Hepatocyte (in vitro differentiated cells): ENCODE measurements around the gene SHANK1. TPM values are rescaled to one million over a fixed set of nuclear protein-coding genes. Genes with fewer than 3 reads are reported as not detected.

Experiments
- DNase-seq: peaks from one replicate; pipeline ENCODE4 v3.0.0-alpha.2; 2016; ENCODE audit warnings: low spot score
- H2AFZ ChIP-seq: fragments of 200-600 bp; sonication (generic); 2 replicates; pipeline ENCODE4 v1.6.0; 2016; ENCODE audit warnings: antibody characterized with exemption, mild to moderate bottlenecking
- H3K27ac ChIP-seq: fragments of 200-600 bp; sonication (generic); 2 replicates; pipeline ENCODE4 v1.5.1; 2016; ENCODE audit warnings: mild to moderate bottlenecking
- H3K27me3 ChIP-seq: fragments of 200-600 bp; sonication (generic); 2 replicates; pipeline ENCODE4 v1.6.1; 2016
- H3K36me3 ChIP-seq: fragments of 200-600 bp; sonication (generic); replicated peaks from 2 replicates; pipeline ENCODE4 v1.5.1; 2016; ENCODE audit warnings: low read depth; ENCODE audit not compliant: insufficient read depth
- H3K4me1 ChIP-seq: fragments of 200-600 bp; sonication (generic); 2 replicates; pipeline ENCODE4 v1.5.1; 2016; ENCODE audit warnings: mild to moderate bottlenecking, moderate library complexity; ENCODE audit not compliant: insufficient read depth
- H3K4me2 ChIP-seq: fragments of 200-600 bp; sonication (generic); 2 replicates; pipeline ENCODE4 v1.6.0; 2016
- H3K4me3 ChIP-seq: fragments of 200-600 bp; sonication (generic); 2 replicates; pipeline ENCODE4 v1.5.1; 2016; ENCODE audit warnings: mild to moderate bottlenecking
- H3K79me2 ChIP-seq: fragments of 200-600 bp; sonication (generic); 2 replicates; pipeline ENCODE4 v1.6.0; 2017; ENCODE audit warnings: mild to moderate bottlenecking
- H3K9me2 ChIP-seq: fragments of 200-600 bp; sonication (generic); replicated peaks from 2 replicates; pipeline ENCODE4 v1.6.0; 2017; ENCODE audit warnings: mild to moderate bottlenecking; ENCODE audit not compliant: insufficient read depth
- H3K9me3 ChIP-seq: fragments of 200-600 bp; sonication (generic); 2 replicates; pipeline ENCODE4 v1.5.1; 2016; ENCODE audit warnings: low read depth, mild to moderate bottlenecking
- H4K20me1 ChIP-seq: fragments of 200-600 bp; sonication (generic); 2 replicates; pipeline ENCODE4 v1.6.0; 2016; ENCODE audit warnings: mild to moderate bottlenecking; ENCODE audit not compliant: insufficient read depth, poor library complexity, severe bottlenecking
- EZH2 ChIP-seq: fragments of 200-600 bp; sonication (generic); IDR thresholded peaks from 2 replicates; pipeline ENCODE4 v1.6.1; 2016; ENCODE audit warnings: antibody characterized with exemption, mild to moderate bottlenecking, borderline replicate concordance
- EZH2phosphoT487 ChIP-seq: fragments of 200-600 bp; sonication (generic); IDR thresholded peaks from one replicate; pipeline ENCODE4 v1.6.1; 2018; ENCODE audit warnings: antibody characterized with exemption, mild to moderate bottlenecking, low read depth, moderate library complexity; ENCODE audit not compliant: unreplicated experiment, severe bottlenecking
- WGBS: methylation state at CpG from one replicate; pipeline ENCODE4 v1.1.6; 2016; ENCODE audit warnings: low lambda C conversion rate; ENCODE audit errors: missing lambda C conversion rate; 5-methylcytosine and 5-hydroxymethylcytosine counted together
- polyA plus RNA-seq: library from polyadenylated mRNA; unstranded; fragments of >200 nt; fragmentation: Nextera tagmentation; extraction: Ambion mirVana; gene quantifications from 2 replicates; pipeline ENCODE4 v1.2.1, GENCODE V29; 2016
- total RNA-seq: library from RNA; depleted of rRNA; stranded (reverse); fragments of >200 nt; gene quantifications from 2 replicates; pipeline ENCODE4 v1.2.3, GENCODE V29; 2014
- TF ChIP-seq, protein P1 (sequence below): fragments of 200-600 bp; sonication (generic); IDR thresholded peaks from 2 replicates; pipeline ENCODE4 v1.5.1; 2016; ENCODE audit warnings: antibody characterized with exemption, mild to moderate bottlenecking; ENCODE audit not compliant: poor library complexity

Gene SHANK1
- total and polyA plus RNA-seq, 2 experiments from 2014 or later: 0.56 to 2.3 TPM

DNA sequence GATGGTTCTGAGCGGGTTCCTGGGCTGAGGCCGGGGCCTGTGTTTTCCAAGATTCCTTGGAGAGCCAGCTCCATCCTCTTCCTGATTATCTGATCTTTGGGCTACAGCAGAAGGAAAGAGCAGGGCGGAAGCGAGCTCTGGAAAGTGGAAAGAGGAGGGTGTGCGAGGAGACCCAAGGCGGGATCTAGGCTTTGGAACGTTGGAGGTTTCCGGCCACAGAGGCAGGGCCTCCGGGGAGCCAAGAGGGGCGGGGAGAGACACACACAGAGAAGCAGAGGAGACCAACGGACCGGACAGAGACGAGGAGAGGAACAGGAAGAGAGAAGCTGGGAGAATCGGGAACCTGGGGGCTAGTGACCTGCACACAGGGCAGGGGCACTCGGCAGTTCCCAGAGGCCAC is 3.5 kb upstream of the SHANK1 start, which contains the start of gene CLEC11A:
Gene CLEC11A (plus strand): TSS at position 296 of the 400 bp plus-strand sequence. CDS start 162 bp downstream, outside the sequence.
- TF ChIP-seq, protein P1, sequence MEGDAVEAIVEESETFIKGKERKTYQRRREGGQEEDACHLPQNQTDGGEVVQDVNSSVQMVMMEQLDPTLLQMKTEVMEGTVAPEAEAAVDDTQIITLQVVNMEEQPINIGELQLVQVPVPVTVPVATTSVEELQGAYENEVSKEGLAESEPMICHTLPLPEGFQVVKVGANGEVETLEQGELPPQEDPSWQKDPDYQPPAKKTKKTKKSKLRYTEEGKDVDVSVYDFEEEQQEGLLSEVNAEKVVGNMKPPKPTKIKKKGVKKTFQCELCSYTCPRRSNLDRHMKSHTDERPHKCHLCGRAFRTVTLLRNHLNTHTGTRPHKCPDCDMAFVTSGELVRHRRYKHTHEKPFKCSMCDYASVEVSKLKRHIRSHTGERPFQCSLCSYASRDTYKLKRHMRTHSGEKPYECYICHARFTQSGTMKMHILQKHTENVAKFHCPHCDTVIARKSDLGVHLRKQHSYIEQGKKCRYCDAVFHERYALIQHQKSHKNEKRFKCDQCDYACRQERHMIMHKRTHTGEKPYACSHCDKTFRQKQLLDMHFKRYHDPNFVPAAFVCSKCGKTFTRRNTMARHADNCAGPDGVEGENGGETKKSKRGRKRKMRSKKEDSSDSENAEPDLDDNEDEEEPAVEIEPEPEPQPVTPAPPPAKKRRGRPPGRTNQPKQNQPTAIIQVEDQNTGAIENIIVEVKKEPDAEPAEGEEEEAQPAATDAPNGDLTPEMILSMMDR: no peak
- no peak for TF ChIP-seq EZH2phosphoT487
- no peak for TF ChIP-seq EZH2
- WGBS: 29% methylated on average over 9 of the region's 15 CpGs
- peak; percentile 48 for DNase-seq
- Histone ChIP-seq H3K4me1 (peaks cover 12% of the 10 kb centered on the region), H4K20me1 (no peaks in the 10 kb centered on the region), H3K36me3 (no peaks in the 10 kb centered on the region), H3K9me3 (no peaks in the 10 kb centered on the region), H3K4me2 (peak within 1 kb of the TSS; percentile 82), H2AFZ (peak within 1 kb of the TSS; percentile 44), H3K79me2 (peaks cover 6% of the 10 kb centered on the region), H3K9me2 (no peaks in the 10 kb centered on the region), H3K4me3 (no peak within 1 kb of the TSS), H3K27ac (peak within 1 kb of the TSS; percentile 60), H3K27me3 (peaks cover 36% of the 10 kb centered on the region)

DNA sequence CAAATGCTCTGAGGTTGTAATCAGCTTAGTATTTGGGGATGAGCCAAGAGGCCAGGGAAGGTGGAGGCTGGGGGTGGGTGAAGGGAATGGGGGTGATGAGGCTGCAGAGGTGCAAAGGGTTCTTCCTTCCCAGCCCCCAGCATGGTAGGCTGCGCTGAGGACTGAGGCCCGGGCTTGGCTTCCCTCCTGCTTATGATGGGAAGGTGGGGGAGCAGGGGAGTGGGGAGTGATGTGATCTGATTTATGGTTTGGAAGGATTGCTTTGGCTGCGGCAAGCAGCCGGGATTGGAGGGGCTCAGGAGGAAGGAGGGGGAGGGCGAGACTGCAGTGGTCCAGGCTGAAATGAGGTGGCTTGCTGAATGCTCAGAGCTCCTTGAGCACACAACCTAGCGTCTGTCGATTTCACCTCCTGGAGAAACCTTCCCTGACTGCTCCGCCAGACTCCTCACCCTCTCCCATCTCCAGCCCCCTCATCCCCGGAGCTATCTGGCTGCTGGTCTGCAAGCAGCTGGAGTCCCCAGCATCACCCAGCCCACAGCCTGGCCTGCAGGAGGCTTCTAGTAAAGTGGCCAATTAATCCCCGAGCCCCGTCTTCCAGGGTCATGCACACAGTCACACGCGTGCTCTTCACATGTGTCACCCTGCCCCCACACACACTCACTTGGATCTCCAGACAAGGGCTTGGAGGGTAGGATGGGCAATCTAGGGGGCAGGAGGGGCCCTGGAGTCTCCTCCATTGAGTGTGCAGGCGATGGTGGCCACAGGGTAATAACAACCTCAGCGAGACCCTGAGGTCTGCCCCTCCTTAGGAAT is 2.8 kb upstream of the SHANK1 start:
- H3K36me3 ChIP-seq: no peaks in the 10 kb centered on the region
- peak overlapping the region; percentile 82 for H3K4me2 ChIP-seq
- TF ChIP-seq, protein P1: no peak
- TF ChIP-seq EZH2phosphoT487 (no peak), EZH2 (no peak)
- no peaks in the 10 kb centered on the region for H4K20me1 ChIP-seq
- 58% methylated on average over 15 of the region's 15 CpGs for WGBS
- H3K79me2 ChIP-seq: peaks cover 6% of the 10 kb centered on the region
- no peak overlapping the region for H3K4me3 ChIP-seq
- H2AFZ ChIP-seq: no peak overlapping the region
- H3K9me2 ChIP-seq: no peaks in the 10 kb centered on the region
- DNase-seq: no peak
- no peaks in the 10 kb centered on the region for H3K9me3 ChIP-seq
- H3K4me1 ChIP-seq: peaks cover 12% of the 10 kb centered on the region
- H3K27ac ChIP-seq: peak overlapping the region; percentile 60
- H3K27me3 ChIP-seq: peaks cover 42% of the 10 kb centered on the region

DNA sequence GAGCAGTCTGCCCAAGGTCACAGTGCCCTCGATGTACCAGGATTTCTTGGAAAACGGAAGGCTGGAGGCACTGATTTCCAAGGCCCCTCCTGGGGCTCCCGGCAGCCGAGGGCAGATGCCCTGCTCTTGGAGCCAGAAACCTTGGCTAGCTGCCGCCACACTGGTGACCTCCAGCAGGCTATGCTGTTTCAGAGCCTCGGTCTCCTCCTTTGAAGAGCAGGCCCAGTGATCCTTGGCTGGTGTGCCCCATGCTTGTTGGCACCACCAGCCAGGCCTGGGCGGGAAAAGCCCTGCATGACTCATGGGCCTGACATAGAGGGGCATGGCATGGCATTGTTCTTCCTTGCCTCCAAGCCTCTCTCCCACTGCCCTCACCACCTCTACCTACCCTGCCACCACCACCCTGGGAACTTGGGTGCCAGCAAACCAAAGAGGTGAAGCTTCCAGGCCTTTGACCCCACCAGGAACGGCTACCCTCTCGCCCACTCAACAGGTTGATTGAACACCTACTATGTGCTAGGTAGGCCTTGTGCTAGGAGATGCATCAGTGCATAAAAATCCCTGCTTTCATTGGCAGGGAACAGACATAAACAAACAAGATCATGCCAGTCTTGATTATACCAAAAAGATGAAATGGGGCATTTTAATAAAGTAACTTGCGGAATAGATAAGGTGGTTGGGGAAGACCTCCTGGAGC is 2.0 kb upstream of the SHANK1 start:
- Histone ChIP-seq H3K4me3 (no peak overlapping the region), H3K79me2 (peaks cover 6% of the 10 kb centered on the region), H3K4me2 (no peak overlapping the region), H2AFZ (no peak overlapping the region), H3K4me1 (peaks cover 12% of the 10 kb centered on the region), H4K20me1 (no peaks in the 10 kb centered on the region), H3K27ac (no peak overlapping the region), H3K27me3 (peaks cover 47% of the 10 kb centered on the region), H3K9me3 (no peaks in the 10 kb centered on the region), H3K9me2 (no peaks in the 10 kb centered on the region), H3K36me3 (no peaks in the 10 kb centered on the region)
- WGBS: 81% methylated on average over 10 of the region's 10 CpGs
- DNase-seq: no peak
- TF ChIP-seq EZH2 (no peak), EZH2phosphoT487 (no peak)
- TF ChIP-seq, protein P1: no peak
